HG03045 (cell line): Measurements from ENCODE around the gene CXCL16.

Experiments
- ATAC-seq: cut with Tn5 transposase; IDR thresholded peaks from one replicate; pipeline ENCODE4 v1.9.1; 2021; ENCODE audit warnings: mild to moderate bottlenecking, moderate library complexity; ENCODE audit not compliant: unreplicated experiment

The CXCL16 gene

GRCh38 chr17:4751932-4752331, 12.2 kb upstream of the CXCL16 start:
- no peak for ATAC-seq

GRCh38 chr17:4750606-4751005, 10.9 kb upstream of the CXCL16 start:
- ATAC-seq, result no peak

GRCh38 chr17:4748686-4749085, 9.0 kb upstream of the CXCL16 start:
- no peak for ATAC-seq

GRCh38 chr17:4747847-4748246, 8.1 kb upstream of the CXCL16 start:
- no peak for ATAC-seq

- ATAC-seq, result no peak
Observed at GRCh38 chr17:4744999-4745969, 5.6 kb upstream of the CXCL16 start.

- no peak for ATAC-seq
Observed at GRCh38 chr17:4743898-4744297, 4.2 kb upstream of the CXCL16 start.

GRCh38 chr17:4743216-4743615, 3.5 kb upstream of the CXCL16 start:
- no peak for ATAC-seq

- no peak for ATAC-seq
Observed at GRCh38 chr17:4742629-4743028, 2.9 kb upstream of the CXCL16 start.

- ATAC-seq, result no peak
Observed at GRCh38 chr17:4742133-4742532, 2.4 kb upstream of the CXCL16 start.

GRCh38 chr17:4741544-4741943, 1.8 kb upstream of the CXCL16 start:
- ATAC-seq, result no peak

GRCh38 chr17:4740584-4740983, 856 bp upstream of the CXCL16 start:
- no peak for ATAC-seq

- no peak for ATAC-seq
Observed at GRCh38 chr17:4740025-4740351, 260 bp upstream of the CXCL16 start.

GRCh38 chr17:4738136-4739121, 1.3 kb downstream of the CXCL16 start:
- ATAC-seq, result no peak

GRCh38 chr17:4735876-4736651, 3.7 kb downstream of the CXCL16 start:
- no peak for ATAC-seq

GRCh38 chr17:4734857-4735475, 4.8 kb downstream of the CXCL16 start:
- no peak for ATAC-seq

- ATAC-seq, result no peak
Observed at GRCh38 chr17:4733073-4733531, 6.6 kb downstream of the CXCL16 start.

GRCh38 chr17:4728124-4728523, 11.6 kb downstream of the CXCL16 start:
- no peak for ATAC-seq

GRCh38 chr17:4725646-4726310, 13.9 kb downstream of the CXCL16 start:
- ATAC-seq, result no peak

- ATAC-seq, result no peak
Observed at GRCh38 chr17:4724650-4725049, 15.1 kb downstream of the CXCL16 start.
